ENCODE results near the gene GCK. TPM values are rescaled to one million over a fixed set of nuclear protein-coding genes. Genes with fewer than 3 reads are reported as not detected.

Gene GCK
- total and polyA plus RNA-seq, 2 donors (not counting 3 experiments of a cell fraction or from before 2014, with no cell fraction given), result 0.17 to 0.51 TPM

- no TSS peak for BruUV-seq (replicated peaks)
These were observed 74.5 kb downstream of the GCK start for GRCh38 chr7:44114586-44115310.

GRCh38 chr7:44113764-44114354 lies 75.4 kb downstream of the GCK start:
- Histone ChIP-seq H3K27me3 (ENCODE audit: control insufficient read depth in 2 of 2, insufficient read depth in 2 of 2, low read length in 2 of 2) (no peaks in the 10 kb centered on the region), H3K9me3 (replicated peaks; ENCODE audit: control insufficient read depth, insufficient read depth, low read length) (no peaks in the 10 kb centered on the region), H2AFZ (ENCODE audit: low read depth, low read length) (no peak overlapping the region), H3K79me2 (ENCODE audit: control insufficient read depth, insufficient read depth, low read length) (no peaks in the 10 kb centered on the region), H3K4me2 (ENCODE audit: insufficient read depth, low read length) (no peak overlapping the region), H3K9ac (replicated peaks; ENCODE audit: extremely low read depth, insufficient read depth, low read length) (no peak overlapping the region), H4K20me1 (replicated peaks; ENCODE audit: control insufficient read depth, extremely low read depth, insufficient read depth, low read length) (no peaks in the 10 kb centered on the region), H3K4me3 (replicated peaks in 1 of 3; ENCODE audit: insufficient read depth in 1 of 3, low read depth in 1 of 3, low read length in 3 of 3) (no peak overlapping the region), H3K27ac (ENCODE audit: insufficient read depth, low read depth, low read length) (no peak overlapping the region), H3K36me3 (ENCODE audit: control insufficient read depth in 2 of 2, extremely low read depth in 1 of 2, insufficient read depth in 2 of 2, low read length in 2 of 2) (peaks cover 3 to 24% of the 10 kb centered on the region in 2 experiments), H3K4me1 (ENCODE audit: control insufficient read depth, extremely low read depth, insufficient read depth, low read length) (no peaks in the 10 kb centered on the region), H3K9me1 (replicated peaks; ENCODE audit: control insufficient read depth, extremely low read depth, insufficient read depth, low read length) (no peaks in the 10 kb centered on the region)
- ChIA-PET CTCF (interaction anchor here (0.9 to 1.3 kb wide), 2 partner anchors 9 to 41 kb away, joined by 3 read pairs; partner anchors contain the start of gene POLD2), POLR2A (no interaction called here)
- TSS peak; percentile 76 for BruUV-seq (replicated peaks)
- DNase-seq (ENCODE audit: low read depth, low spot score), result no peak
- TF ChIP-seq MYC (IDR thresholded peaks at IDR 0.05; ENCODE audit: low read depth, low read length) (no peak), EZH2 (IDR thresholded peaks at IDR 0.05; ENCODE audit: borderline replicate concordance, low read depth, low read length, severe bottlenecking) (no peak), FOS (IDR thresholded peaks at IDR 0.05; ENCODE audit: borderline replicate concordance, insufficient read depth, low read length) (no peak), POLR2AphosphoS5 (IDR thresholded peaks at IDR 0.05; ENCODE audit: insufficient read depth, low read depth, low read length) (no peak)
- dilution Hi-C loops (cut with MboI; ENCODE audit: extremely low pct_ligation_motif_present, low sequenced_read_pairs), result no loop called here
- no peak for FAIRE-seq
- intact Hi-C loops (cut with micrococcal nuclease), result no loop called here

More at GRCh38 chr7:44114586-44115310, 74.5 kb downstream of the GCK start:
- Histone ChIP-seq H3K9me1 (replicated peaks; ENCODE audit: control insufficient read depth, extremely low read depth, insufficient read depth, low read length) (no peaks in the 10 kb centered on the region), H3K79me2 (ENCODE audit: control insufficient read depth, insufficient read depth, low read length) (peaks cover 4% of the 10 kb centered on the region), H3K36me3 (ENCODE audit: control insufficient read depth in 2 of 2, extremely low read depth in 1 of 2, insufficient read depth in 2 of 2, low read length in 2 of 2) (peaks cover 3 to 25% of the 10 kb centered on the region in 2 experiments), H3K27ac (ENCODE audit: insufficient read depth, low read depth, low read length) (no peak overlapping the region), H3K4me3 (replicated peaks in 1 of 3; ENCODE audit: insufficient read depth in 1 of 3, low read depth in 1 of 3, low read length in 3 of 3) (no peak overlapping the region), H3K4me2 (ENCODE audit: insufficient read depth, low read length) (no peak overlapping the region), H3K27me3 (ENCODE audit: control insufficient read depth in 2 of 2, insufficient read depth in 2 of 2, low read length in 2 of 2) (no peaks in the 10 kb centered on the region), H4K20me1 (replicated peaks; ENCODE audit: control insufficient read depth, extremely low read depth, insufficient read depth, low read length) (no peaks in the 10 kb centered on the region), H3K9me3 (replicated peaks; ENCODE audit: control insufficient read depth, insufficient read depth, low read length) (no peaks in the 10 kb centered on the region), H3K9ac (replicated peaks; ENCODE audit: extremely low read depth, insufficient read depth, low read length) (no peak overlapping the region), H2AFZ (ENCODE audit: low read depth, low read length) (no peak overlapping the region), H3K4me1 (ENCODE audit: control insufficient read depth, extremely low read depth, insufficient read depth, low read length) (no peaks in the 10 kb centered on the region)
- no peak for FAIRE-seq
- intact Hi-C loops (cut with micrococcal nuclease), result no loop called here
- DNase-seq (ENCODE audit: low read depth, low spot score), result no peak
- TF ChIP-seq JUN (IDR thresholded peaks at IDR 0.05; ENCODE audit: borderline replicate concordance, insufficient read depth, insufficient read length, low read depth) (no peak), GATA2 (IDR thresholded peaks at IDR 0.05; ENCODE audit: insufficient read depth, insufficient read length, low read depth, low read length) (no peak)
- CTCF ChIA-PET, result interaction anchor here (0.6 to 1.5 kb wide), 5 partner anchors 8 to 82 kb away, joined by 3 to 6 read pairs (median 3); partner anchors contain the start of gene POLD2
- dilution Hi-C loops (cut with MboI; ENCODE audit: extremely low pct_ligation_motif_present, low sequenced_read_pairs), result no loop called here
- POLR2A ChIA-PET, result no interaction called here
